Measurements from ENCODE around the gene TNNT3.

TNNT3 gene

DNA sequence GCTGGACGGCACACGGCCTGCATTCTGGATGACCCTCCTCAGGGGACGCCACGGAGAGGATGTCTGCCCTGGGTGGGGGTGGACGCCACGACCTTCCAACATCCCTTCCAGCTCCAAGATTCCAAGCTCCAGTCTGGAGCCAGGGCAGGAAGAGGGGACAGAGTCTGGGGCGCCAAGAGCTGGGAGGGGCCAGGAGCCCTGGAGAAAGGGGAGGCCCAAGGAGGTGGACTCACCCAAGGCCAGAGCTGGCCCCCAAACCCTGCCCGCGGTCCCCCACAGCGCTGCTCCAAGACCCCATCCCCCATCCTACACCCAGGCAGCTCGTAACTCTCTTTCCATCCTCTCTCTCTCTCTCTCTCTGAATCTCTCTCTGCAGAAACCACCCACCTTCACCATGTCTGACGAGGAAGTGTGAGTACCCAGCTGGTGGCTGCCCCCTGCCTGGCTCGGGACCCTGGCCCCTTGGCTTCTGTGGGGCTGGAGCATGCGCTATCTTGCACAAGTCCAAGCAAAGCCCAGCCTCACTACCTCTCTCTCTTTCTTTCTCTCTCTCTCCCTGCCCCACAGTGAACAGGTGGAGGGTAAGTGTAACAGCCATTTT is 3.1 kb downstream of the TNNT3 start:
- no peak for DNase-seq (ENCODE audit: low read depth, low spot score)

DNA sequence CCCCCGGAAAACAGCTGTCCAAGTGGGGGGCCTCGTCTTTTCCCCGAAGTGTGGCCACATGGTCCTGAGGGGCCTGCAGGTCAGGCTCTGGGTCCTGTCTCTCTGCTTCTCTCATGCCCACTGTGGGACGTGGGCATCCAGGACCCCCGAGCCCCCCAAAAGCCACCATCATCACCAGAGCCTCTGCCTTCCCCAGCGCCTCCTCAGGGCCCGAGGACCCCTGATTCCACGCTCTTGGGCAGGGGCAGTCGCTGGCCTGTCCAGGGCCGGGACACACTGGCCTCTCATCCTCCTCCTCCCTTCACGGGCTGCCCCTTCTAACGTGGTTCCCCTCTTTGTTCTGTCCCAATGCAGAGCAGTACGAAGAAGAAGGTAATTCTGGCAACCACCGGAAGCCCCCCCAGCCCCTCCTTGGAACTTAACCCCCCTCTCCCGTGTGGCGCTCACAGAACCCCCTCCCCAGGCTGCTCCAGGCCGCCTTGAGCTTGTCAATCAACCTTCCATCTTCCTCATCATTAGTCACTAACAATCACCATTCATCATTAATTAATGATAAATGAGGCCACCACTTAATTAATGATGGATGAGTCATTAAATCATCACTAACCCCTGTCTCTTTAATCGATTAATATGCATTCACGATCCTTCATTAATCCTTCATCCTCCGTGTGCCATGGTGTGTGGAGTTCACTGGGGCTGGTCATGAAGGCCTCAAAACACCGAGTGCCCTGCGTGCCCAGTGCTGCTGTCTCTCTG is 3.9 kb downstream of the TNNT3 start:
- no peak for DNase-seq (ENCODE audit: low read depth, low spot score)

DNA sequence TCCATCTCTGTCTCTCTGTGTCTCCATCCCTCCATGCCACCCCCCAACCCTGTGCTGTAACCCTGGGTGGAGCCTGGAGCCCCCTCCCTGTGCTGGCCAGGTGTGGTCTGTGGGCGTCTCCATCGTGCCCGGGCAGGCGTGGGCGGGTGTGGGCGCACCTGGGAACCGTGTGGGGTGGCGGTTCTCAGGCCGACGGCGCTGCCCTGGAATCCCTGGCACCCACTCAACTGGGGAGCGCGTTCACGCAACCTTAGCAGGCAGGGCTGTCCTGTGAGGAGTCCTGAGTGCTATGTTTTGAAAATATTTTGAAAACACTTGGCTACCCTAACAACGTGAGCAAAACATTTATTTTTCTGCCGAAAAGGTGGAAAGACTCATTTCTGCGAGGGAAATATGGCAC is 4.7 kb downstream of the TNNT3 start:
- no peak for DNase-seq (ENCODE audit: low read depth, low spot score)

DNA sequence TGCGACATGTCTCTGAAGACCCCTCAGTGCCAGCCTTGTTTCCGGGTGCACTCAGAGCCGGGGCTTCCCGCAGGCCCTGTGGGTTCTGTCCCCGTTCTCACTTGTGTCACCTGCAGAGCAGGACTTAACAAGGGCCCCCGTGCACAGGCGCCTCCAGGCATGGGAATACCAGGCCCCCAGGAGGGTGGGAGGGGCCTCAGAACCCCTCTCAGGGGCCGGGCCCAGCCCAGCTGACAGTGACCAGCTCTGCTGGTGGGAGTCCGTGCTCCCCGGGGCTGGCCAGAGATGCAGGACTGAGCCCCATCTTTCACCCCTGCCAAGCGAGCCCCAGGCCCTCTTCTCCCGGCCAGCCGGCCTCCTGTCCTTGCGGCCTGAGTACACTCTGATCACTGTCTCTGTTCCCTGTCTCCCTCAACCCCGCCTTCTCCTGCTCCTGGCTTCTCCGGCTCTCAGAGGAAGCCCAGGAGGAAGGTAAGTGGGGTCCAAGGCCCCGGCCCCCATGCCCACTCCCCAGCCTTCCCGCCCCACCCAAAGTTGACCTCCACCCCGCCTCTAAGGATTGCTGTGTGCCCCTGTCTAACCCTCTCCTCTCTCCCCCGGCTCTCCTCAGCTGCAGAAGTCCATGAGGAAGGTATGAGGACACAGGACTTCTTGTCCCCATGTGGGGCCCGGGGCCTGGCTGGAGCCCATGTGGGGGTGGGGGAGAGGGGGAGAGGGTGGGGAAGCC is 5.3 kb downstream of the TNNT3 start:
- DNase-seq (ENCODE audit: low read depth, low spot score): no peak

DNA sequence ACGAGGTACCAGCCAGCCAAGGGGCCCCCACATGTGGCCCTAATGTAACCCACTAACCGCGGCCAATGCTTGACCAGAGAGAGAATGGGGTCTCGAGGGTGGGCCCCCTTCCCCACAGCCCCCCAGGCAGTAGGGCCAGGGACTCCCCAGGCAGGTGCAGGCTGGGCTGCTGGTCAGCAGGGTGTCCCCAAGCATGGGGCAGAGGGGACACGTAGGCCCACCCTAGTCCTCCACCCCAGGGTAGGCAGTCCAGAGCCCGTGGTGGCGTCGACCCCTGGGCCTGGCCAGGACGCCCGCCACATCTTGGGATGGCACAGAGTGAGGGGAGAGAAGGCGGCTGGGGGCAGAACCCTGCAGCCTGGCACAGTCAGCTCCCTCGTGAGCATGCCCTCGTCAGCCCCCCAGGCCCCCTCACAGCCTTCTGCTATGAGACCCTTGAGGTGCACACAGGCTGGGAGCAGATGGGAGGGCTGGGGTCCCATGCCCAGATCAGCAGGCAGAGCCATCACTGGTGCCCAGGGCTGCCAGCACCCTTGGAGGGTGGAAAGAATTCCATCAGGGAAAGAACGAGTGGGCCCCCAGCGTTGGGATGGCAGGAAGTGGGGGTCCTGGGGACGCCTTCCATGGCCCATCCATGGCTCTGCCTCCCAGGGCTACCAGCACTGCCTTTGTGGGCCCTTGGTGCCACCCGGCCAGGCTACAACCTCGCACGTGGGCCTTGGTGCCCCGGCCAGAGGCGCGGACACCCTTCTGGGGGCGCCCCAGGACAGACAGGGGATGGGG is 6.1 kb downstream of the TNNT3 start:
- no peak for DNase-seq (ENCODE audit: low read depth, low spot score)

DNA sequence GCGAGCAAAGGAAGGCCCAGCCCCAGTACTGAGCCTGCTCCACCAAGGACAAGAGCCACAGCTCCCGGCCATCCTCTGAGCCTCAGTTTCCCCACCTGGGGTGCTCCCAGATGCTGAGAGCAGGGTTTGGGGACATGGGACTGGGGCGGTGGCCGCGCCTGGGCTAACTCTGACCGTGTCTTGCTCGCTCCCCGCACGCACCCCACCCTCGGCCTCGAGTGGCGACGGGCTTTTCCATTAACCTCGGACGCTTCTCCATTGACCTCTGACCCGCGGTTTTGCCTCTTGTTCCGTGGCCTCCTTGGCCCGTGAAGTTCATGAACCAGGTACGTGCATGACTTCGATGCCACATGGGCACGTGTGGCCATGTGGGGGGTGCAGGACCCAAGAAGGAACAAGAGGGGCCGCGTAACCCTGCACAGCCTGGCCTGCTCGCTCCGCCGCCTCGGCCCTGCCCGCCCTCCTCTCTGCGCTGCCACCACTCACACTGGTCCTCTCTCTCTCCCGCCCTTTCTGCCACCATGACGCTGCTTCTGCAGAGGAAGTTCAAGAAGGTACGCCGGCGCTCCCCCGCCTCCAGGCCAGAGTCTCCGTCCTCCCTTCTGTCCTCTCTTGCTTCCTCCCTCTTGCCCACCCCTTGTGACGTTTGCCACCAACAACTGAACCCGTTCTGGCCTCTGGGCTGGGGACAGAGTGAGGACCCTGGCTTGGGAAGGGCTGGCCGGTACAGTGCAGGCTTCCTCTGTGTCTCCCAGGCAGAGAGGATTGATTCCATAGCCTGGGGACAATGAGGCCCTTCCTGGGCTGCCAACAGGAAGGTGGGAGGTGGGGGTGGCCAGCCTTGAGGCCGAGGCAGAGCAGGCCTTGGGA is 6.9 kb downstream of the TNNT3 start:
- no peak for DNase-seq (ENCODE audit: low read depth, low spot score)

DNA sequence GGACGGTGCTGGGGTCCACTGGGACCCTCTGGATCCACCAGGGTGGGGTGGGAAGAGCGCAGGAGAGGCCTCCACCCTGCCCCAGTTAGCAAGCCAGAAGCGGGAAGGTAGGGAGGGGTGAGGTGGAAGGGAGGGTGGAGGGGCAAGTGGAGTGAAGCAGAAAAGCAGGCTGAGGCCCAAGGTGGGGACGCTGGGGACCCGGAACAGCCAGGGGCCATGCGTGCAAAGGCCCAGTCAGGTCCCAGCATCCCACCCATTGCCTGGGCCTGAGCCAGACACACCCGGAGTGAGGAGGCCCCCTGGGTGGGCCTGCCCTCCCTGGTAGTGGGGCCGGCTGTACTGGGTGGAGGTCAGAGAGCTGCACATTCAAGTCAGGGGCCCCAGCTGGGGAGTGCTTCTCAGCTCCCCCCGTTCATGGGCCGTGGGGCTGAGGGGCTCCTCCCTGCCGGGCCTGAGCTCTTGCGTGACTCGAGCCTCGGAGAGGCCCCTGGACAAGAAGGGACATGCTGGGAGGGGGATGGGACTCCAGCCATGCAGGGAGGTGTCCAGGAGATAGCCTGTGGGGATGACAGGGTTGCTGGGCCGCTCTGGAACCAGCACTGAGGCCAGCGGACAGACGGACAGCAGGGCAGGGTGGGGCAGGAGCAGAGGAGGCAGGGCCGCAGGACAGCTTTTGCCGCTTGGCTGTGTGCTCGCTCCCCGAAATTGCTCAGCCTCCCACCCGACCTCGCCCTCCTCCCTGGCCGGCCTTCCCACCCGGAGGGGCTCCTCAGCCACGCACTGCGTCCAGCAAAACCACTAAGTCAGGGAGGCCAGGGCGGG is 7.7 kb downstream of the TNNT3 start:
- DNase-seq (ENCODE audit: low read depth, low spot score): no peak

DNA sequence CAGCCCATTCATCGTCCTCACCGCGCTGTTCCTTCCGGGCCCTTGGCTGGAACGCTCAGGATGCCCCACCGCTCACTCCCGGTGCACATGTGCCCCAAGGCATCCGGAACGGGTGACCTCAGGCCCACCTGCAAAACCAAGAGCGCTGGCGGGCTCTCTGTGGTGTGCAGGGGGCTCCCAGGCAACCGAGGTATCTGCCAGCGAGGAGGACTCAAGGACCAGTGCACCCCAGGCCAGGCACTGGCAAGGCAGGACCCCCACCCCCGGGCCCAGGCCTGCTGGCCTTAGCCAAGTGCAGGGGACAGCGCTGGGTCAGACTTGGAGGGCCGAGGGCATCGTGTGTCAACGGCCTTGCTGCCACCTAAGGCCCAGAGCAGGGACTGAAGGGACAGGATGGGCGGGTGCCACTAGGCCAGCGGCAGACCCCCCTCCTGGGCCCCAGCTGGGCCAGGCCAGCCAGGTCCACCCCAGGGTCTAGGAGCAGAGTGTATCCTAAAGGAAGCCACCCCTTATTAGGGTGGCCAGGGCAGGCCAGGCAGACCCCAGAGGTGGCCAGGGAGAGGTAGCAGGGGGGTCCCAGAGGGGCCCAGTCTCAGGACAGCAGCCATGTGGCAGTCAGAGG is 8.5 kb downstream of the TNNT3 start:
- DNase-seq (ENCODE audit: low read depth, low spot score): no peak

DNA sequence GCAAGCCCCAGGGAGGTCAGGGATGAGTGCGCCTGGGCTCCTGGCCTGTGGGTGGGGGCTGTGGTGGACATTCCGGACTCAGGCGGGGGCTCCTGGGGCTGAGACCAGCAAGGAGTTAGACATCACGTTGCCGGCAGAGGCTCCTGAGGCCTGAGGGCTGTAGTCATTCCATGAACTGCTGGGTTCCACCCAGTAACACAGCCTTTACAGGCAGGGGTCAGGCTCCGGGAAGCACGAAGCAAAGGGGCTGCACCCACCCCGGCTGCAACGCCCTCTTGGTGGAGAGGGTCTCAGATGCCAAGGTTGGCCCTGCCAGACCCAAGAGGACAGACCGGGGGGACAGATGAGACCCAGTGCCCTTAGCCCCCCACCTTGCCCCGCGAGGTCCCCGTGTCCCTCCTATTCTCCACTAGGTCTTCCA is 9.0 kb downstream of the TNNT3 start:
- DNase-seq (ENCODE audit: low read depth, low spot score): no peak

DNA sequence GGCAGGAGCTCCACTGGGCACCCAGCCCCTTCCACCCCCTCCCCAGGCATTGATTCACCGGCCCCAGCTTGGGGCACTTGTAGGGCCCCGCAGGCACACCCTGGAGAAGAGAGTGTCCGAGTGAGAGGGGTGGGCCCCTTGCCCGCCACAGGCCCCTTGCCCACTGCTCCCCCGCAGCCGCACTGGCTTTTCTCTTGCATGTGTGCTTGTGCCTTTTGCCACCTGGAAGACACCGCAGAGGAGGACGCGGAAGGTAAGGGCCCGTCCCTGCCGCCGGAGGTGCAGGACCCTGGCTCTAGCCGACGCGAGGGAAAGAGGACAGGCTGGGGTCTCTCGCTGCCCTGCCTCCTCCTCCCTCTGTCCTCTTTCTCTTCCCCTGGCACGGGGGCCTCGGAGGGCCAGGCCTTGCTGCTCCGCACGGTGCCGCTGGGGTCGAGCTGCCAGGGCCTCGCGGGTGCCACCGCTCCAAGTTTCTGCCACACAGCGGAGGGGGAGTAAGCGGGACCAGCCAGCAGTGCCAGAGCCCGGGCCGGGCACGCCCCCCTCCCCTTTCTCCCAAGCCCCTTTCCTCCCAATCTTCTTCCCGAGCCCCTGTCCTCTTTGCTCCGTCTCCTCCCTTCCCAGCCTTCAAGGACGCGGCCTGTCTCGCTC is 9.5 kb downstream of the TNNT3 start:
- no peak for DNase-seq (ENCODE audit: low read depth, low spot score)

DNA sequence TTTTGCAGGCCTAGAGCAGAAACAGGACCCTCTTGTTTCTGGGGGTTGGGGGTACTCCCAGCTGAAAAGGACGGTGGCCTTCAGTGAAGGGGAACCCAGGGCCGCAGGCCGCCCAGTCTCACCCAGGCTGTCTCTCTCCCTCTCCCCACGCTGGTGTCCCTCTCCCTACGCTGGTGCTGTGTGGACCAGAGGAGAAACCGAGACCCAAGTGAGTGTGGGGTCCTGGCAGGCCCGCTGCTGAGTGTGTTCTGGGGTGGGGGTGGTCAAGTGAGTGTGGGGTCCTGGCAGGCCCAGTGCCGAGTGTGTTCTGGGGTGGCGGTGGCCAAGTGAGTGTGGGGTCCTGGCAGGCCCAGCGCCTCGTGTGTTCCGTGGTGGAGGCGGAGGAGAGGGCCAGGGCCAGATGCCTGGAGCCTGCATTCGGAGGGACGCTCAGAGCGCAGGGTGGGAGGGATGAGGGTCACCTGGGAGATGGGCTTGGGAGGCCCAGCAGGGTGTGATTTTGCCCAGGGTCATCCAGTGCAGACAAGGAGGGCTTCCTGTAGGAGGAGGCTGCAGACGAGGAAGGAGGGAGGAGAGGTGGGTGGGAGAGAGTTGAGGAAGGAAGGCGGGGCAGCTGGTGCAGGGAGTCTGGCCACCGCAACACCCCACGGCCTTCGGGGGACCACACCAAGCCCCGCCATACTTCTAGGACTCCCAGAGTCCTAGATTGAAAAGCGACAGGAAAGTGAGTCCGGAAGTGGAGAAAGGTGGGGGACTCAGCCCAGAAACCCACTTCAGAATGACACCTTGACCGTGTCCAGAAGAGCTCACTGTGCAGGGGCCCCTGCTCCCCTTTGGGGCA is 10.3 kb downstream of the TNNT3 start:
- no peak for DNase-seq (ENCODE audit: low read depth, low spot score)

DNA sequence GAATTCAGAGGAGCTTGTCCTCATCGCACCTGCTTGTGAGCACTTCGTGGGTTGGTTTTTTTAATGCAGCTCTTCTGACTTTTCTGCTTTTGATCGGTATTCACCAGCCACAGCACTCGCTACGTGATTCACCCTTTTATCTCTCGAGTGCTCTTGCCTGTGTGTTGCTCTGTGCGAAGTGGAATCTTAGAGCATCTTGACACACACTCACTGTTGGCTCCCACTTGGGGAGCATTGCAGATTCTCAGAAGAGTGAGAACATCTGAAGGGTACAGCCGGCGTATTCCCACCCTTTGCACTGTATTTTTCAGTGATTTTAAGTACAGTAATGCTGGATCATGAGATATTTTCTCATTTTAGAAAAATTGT is 10.9 kb downstream of the TNNT3 start:
- no peak for DNase-seq (ENCODE audit: low read depth, low spot score)

DNA sequence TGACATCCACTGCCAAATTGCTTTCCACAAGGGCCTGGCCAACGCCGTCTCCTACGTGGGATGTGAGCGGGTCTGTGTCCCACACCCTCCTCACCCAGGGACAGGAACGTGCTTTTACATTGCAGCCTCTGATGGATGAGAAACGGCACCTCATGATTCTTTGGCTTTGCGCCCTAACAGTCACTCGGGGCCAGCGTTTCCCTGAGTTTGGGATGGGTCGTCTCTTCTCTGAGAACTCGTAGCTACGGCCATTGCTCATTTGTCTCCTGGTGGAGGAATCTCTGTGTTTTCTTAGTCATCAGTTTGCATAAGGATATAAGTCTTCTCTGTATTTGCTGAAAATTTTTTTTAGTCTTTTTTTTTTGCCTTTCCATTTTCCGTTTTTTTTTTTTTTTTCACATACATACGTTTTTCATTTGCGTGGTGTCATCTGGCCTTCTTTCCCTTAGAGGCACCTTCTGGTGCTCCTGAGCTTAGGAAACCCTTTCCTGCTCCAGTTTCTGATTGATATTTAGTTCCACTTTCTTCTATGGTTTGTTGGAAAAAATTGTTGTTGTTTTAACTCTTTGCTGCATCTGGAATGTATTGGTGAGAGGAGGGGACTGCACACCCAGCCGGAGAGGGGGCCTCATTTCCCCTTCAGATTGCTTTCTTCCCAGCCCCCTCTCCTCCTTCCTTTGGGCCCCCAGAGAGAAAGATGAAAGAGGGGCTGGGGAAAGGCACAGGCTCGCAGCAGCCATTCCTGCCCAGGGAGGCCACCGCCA is 12.0 kb downstream of the TNNT3 start:
- no peak for DNase-seq (ENCODE audit: low read depth, low spot score)

DNA sequence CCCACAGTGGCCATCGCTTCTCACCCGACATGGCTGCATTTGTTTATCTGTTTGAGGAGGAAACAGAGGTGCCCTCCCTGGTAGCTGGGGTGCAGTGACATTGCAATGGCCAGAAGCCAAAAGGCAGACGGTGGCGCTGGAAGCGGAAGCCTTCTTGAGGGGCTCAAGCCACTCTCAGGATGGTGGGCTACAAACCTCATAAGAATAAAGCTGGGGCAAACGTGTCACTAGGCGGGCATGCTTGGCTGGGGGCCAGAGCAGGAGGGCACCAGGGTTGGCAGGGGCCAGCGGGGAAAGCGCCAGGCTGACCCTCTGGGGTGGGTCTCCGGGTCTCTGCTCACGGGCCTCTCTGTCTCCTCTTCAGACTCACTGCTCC is 12.6 kb downstream of the TNNT3 start:
- no peak for DNase-seq (ENCODE audit: low read depth, low spot score)

DNA sequence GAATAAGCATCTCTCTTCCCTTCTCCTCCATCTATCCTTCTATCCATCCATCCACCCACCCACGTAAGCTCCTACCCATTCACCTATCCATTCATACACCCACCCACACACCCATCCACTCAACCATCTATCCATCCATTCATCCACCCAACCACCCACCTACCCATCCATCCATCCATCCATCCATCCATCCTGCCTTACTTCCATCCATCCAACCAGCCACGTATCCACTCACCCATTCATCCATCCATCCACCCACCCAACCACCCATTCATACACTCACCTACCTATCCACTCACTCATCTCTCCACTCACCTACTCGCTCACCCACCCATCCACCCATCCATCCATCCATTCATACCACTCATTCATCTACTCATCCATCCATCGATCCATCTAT is 13.2 kb downstream of the TNNT3 start:
- no peak for DNase-seq (ENCODE audit: low read depth, low spot score)

DNA sequence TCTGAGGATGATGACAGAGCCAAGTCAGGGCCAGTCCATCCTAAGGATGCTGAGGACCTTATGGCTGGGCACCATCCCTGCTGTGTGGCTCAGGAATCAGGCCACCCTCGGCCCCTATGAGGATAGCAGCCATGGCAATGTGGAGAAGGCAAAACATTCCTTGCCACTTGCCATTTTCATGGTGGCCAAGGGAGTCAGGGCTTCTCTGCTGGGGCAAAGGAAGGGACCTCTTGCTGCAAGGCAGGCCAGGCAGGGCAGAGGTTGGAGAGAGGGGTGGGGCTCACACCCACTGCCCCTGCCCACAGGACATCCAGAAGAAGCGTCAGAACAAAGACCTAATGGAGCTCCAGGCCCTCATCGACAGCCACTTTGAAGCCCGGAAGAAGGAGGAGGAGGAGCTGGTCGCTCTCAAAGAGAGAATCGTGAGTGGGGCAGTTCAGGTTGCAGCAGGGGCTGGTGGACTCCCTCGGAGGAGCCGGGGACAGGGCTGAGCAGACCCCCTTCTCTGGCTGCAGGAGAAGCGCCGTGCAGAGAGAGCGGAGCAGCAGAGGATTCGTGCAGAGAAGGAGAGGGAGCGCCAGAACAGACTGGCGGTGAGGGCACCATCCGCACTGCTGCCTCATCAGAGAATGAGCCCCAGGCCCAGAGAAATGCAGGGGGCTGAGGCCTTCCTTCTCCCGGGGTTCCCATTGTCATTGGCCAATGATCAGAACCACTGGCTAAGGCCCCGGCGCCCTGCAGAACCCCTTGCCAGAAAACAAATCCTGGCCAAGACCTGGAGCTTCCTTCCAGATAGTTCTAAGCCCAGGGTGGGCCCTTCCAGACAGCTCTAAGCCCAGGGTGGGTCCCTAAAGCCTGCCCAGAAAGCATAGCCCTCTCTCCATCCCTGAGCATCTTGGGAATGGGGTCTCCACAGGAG is 14.2 kb downstream of the TNNT3 start:
- no peak for DNase-seq (ENCODE audit: low read depth, low spot score)

Measured in smooth muscle cell of the brain vasculature (primary cell).